HT1080 (cell line): Measurements from ENCODE around the gene FANK1. TPM values are rescaled to one million over a fixed set of nuclear protein-coding genes. Genes with fewer than 3 reads are reported as not detected.

Source experiments
- DNase-seq: peaks from one replicate; pipeline ENCODE4 v3.0.0-alpha.2; 2015; ENCODE audit warnings: low read depth
- polyA plus RNA-seq, 2 experiments: library from polyadenylated mRNA; depleted of rRNA; stranded (reverse); fragments of >200 nt; gene quantifications; 2 replicates each; pipeline ENCODE4 v1.2.3, GENCODE V29; 2015
- total RNA-seq: library from RNA; depleted of rRNA; stranded (reverse); fragments of >200 nt; shearing (Covaris generic); gene quantifications from 2 replicates; pipeline ENCODE4 v1.2.3, GENCODE V29; 2014; rRNA removed

The FANK1 gene
- total RNA-seq, result 0.42 TPM in 1 of 2 replicates, not detected in the other
- 0.43 and 0.50 TPM in 2 replicates for polyA plus RNA-seq (2015; cell fraction: cytosol; rRNA removed)
- 2.2 and 2.3 TPM in 2 replicates for polyA plus RNA-seq (2015; cell fraction: nucleus; rRNA removed)

GRCh38 chr10:125896088-125896934 is at the start of gene FANK1:
TSS of gene FANK1 (plus strand) at chr10:125896564. CDS start at chr10:125896643, 79 bp downstream.
- peak; percentile 75 for DNase-seq

- no peak for DNase-seq
These were observed 49.5 kb upstream of the FANK1 start for GRCh38 chr10:125846894-125847293.

GRCh38 chr10:125848371-125848770 is 48.0 kb upstream of the FANK1 start:
- no peak for DNase-seq

GRCh38 chr10:125848857-125849256 is 47.5 kb upstream of the FANK1 start:
- no peak for DNase-seq

- DNase-seq, result no peak
These were observed 46.9 kb upstream of the FANK1 start for GRCh38 chr10:125849448-125849847.

GRCh38 chr10:125850766-125851731 is 45.3 kb upstream of the FANK1 start:
- DNase-seq, result no peak

- DNase-seq, result no peak
These were observed 43.9 kb upstream of the FANK1 start for GRCh38 chr10:125852487-125852886.

GRCh38 chr10:125857185-125857760 is 39.1 kb upstream of the FANK1 start:
- DNase-seq, result no peak

- DNase-seq, result no peak
These were observed 37.1 kb upstream of the FANK1 start for GRCh38 chr10:125859128-125859817.

GRCh38 chr10:125865120-125865519 is 31.2 kb upstream of the FANK1 start:
- no peak for DNase-seq

GRCh38 chr10:125866421-125867029 is 29.8 kb upstream of the FANK1 start:
- DNase-seq, result no peak

- DNase-seq, result peak; percentile 40
These were observed 27.9 kb upstream of the FANK1 start for GRCh38 chr10:125868372-125868975.

GRCh38 chr10:125871338-125871737 is 25.0 kb upstream of the FANK1 start:
- no peak for DNase-seq

- peak; percentile 94 for DNase-seq
These were observed 17.2 kb upstream of the FANK1 start for GRCh38 chr10:125878957-125879835.

GRCh38 chr10:125880719-125881118 is 15.6 kb upstream of the FANK1 start:
- DNase-seq, result no peak

- DNase-seq, result no peak
These were observed 15.2 kb upstream of the FANK1 start, which contains the start of gene DHX32 for GRCh38 chr10:125881192-125881591. TSS of gene DHX32 (minus strand) at chr10:125881292. CDS start at chr10:125880824, 468 bp downstream.

GRCh38 chr10:125882596-125882995 is 13.8 kb upstream of the FANK1 start:
- DNase-seq, result no peak

- DNase-seq, result no peak
These were observed 13.2 kb upstream of the FANK1 start for GRCh38 chr10:125883211-125883610.
